ENCODE data around the gene SLC25A10.
"Not testable (repeated sequence)": the region's sequence is repeated elsewhere in the genome, so short reads cannot be mapped to it uniquely, and the experiment has no call there.

Gene SLC25A10

DNA sequence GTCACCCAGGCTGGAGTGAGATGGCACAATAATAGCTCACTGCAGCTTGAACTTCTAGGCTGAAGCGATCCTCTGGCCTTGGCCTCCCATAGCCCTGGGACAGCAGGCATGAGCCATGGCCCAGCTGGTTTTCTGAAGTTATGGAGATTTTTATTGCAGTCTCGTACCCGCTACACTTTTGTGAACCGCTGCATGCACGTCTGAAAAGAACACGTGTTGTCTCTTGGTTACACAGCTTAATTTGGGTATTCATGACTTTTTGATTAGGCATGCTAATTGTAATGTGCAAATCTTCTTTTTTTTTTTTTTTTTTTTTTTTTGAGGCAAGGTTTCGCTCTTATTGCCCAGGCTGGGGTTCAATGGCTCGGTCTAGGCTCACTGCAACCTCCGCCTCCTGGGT, 13.4 kb downstream of the SLC25A10 start:
- Histone ChIP-seq H3K36me3 (ENCODE audit: control insufficient read depth in 2 of 2, insufficient read depth in 2 of 2, low read length in 2 of 2) (no peaks in the 10 kb centered on the region), H3K27ac (ENCODE audit: low read length) (no peak overlapping the region), H3K4me1 (ENCODE audit: control insufficient read depth, insufficient read depth, low read length) (peaks cover 3% of the 10 kb centered on the region), H3K9ac (ENCODE audit: low read length in 2 of 2) (no peak overlapping the region), H3K9me3 (ENCODE audit: control insufficient read depth in 2 of 2, low read length in 2 of 2) (no peaks in the 10 kb centered on the region), H3K27me3 (ENCODE audit: control insufficient read depth in 1 of 2, insufficient read depth in 2 of 2, low read length in 2 of 2) (peaks cover 11 to 14% of the 10 kb centered on the region in 2 donors), H3K4me3 (ENCODE audit: low read length in 2 of 2) (no peak overlapping the region)

DNA sequence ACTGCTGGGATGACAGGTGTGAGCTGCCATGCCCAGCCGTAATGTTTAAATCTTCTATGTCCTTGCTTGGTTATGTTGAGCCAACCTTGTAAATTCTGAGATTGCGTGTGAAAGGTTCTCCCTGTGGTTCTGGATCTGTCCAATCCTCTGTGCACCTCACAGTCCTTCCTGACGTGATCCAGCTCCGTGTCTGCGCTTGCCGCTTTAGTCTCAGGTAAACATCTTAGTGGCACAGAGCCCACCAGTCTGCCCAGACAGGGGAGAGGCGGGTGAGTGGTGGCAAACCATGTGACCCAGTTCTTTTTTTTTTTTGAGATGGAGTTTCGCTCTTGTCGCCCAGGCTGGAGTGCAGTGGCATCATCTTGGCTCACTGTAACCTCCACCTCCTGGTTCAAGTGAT, 13.9 kb downstream of the SLC25A10 start:
- Histone ChIP-seq H3K9ac (ENCODE audit: low read length in 2 of 2) (no peak overlapping the region), H3K27me3 (ENCODE audit: control insufficient read depth in 1 of 2, insufficient read depth in 2 of 2, low read length in 2 of 2) (peaks cover 12 to 14% of the 10 kb centered on the region in 2 donors), H3K9me3 (ENCODE audit: control insufficient read depth in 2 of 2, low read length in 2 of 2) (no peaks in the 10 kb centered on the region), H3K4me1 (ENCODE audit: control insufficient read depth, insufficient read depth, low read length) (peaks cover 3% of the 10 kb centered on the region), H3K36me3 (ENCODE audit: control insufficient read depth in 2 of 2, insufficient read depth in 2 of 2, low read length in 2 of 2) (no peaks in the 10 kb centered on the region), H3K4me3 (ENCODE audit: low read length in 2 of 2) (no peak overlapping the region), H3K27ac (ENCODE audit: low read length) (no peak overlapping the region)

DNA sequence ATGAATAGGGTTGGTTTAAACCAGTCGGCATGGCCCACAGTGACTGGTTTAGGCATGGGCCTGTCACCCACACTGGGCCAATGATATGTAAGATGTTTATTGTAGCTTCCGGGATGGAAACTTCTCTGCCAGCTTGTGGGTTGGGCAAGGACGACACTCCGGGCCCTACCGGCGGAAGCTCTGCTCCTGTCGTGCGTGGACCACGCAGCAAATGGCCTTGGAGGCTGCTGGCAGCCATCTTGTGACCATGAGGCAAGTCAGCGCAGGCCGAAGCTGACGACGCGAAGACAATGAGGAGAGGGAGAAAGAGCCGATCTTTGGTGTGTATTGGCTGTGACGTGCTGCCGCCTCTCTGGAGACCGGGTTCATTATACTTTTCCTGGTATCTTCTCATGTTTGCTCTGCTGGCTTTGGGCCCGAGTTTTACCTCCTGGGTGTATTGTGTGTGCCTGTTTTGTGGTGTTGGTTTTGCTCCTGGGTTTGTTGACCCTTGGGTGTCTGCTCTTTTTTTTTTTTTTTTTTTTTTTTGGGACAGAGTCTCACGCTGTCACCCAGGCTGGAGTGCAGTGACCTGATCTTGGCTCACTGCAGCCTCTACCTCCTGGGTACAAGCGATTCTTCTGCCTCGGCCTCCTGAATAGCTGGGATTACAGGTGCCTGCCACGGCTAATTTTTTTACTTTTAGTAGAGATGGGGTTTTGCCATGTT, 15.4 kb downstream of the SLC25A10 start:
- peaks cover 8 to 19% of the 10 kb centered on the region in 2 donors for H3K27me3 ChIP-seq (ENCODE audit: control insufficient read depth in 1 of 2, insufficient read depth in 2 of 2, low read length in 2 of 2)
- H3K4me3 ChIP-seq (ENCODE audit: low read length in 2 of 2) = no peak overlapping the region
- peaks cover 3% of the 10 kb centered on the region for H3K4me1 ChIP-seq (ENCODE audit: control insufficient read depth, insufficient read depth, low read length)
- H3K27ac ChIP-seq (ENCODE audit: low read length) = no peak overlapping the region
- no peaks in the 10 kb centered on the region for H3K9me3 ChIP-seq (ENCODE audit: control insufficient read depth in 2 of 2, low read length in 2 of 2)
- no peak overlapping the region for H3K9ac ChIP-seq (ENCODE audit: low read length in 2 of 2)
- H3K36me3 ChIP-seq (ENCODE audit: control insufficient read depth in 2 of 2, insufficient read depth in 2 of 2, low read length in 2 of 2) = no peaks in the 10 kb centered on the region

DNA sequence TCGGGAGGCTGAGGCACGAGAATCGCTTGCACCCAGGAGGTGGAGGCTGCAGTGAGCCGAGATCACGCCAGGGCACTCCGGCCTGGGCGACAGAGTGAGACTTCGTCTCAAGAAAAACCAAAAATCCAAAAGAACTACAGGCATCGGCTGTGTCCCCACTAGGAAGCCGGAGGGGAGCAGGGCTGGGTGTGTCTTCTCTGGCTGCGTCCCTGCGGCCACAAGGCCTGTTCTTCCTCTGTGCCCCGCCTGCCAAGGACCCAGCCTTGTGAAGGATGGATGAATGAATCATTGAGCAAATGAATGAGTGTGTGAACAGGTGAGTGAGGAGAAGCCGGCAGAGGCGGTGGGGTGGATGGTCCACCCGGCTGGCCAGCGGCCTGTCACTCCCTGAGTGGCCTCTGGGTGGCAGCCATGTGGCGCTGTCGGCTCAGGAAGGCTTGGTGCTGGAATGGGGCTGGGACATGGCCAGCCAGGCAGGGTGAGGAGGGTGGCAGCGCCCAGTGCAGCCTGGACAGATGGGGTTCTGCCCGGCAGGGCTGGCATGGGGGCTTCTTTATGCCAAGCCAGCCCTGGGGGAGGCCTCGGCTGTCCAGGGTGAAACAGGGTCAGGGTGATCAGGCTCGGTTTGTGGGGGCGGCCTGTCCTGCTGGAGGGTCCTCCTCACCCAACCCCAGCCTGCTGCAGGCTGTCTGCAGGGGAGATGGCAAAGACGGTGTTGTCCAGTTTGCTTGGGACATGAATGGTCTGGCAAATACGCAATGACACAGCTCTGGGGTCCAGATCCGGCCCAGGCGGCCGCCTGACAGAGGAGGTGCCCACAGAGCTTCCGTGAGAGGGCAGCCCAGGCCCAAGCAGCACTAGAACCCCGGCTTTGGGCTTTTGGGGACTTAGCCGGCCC, 21.7 kb downstream of the SLC25A10 start:
- Histone ChIP-seq H3K27me3 (ENCODE audit: control insufficient read depth in 1 of 2, insufficient read depth in 2 of 2, low read length in 2 of 2) (peaks cover 23 to 27% of the 10 kb centered on the region in 2 donors), H3K4me1 (ENCODE audit: control insufficient read depth, insufficient read depth, low read length) (peaks cover 4% of the 10 kb centered on the region), H3K27ac (ENCODE audit: low read length) (no peak overlapping the region), H3K36me3 (ENCODE audit: control insufficient read depth in 2 of 2, insufficient read depth in 2 of 2, low read length in 2 of 2) (no peaks in the 10 kb centered on the region), H3K4me3 (ENCODE audit: low read length in 2 of 2) (no peak overlapping the region), H3K9ac (ENCODE audit: low read length in 2 of 2) (no peak overlapping the region), H3K9me3 (ENCODE audit: control insufficient read depth in 2 of 2, low read length in 2 of 2) (no peaks in the 10 kb centered on the region)

DNA sequence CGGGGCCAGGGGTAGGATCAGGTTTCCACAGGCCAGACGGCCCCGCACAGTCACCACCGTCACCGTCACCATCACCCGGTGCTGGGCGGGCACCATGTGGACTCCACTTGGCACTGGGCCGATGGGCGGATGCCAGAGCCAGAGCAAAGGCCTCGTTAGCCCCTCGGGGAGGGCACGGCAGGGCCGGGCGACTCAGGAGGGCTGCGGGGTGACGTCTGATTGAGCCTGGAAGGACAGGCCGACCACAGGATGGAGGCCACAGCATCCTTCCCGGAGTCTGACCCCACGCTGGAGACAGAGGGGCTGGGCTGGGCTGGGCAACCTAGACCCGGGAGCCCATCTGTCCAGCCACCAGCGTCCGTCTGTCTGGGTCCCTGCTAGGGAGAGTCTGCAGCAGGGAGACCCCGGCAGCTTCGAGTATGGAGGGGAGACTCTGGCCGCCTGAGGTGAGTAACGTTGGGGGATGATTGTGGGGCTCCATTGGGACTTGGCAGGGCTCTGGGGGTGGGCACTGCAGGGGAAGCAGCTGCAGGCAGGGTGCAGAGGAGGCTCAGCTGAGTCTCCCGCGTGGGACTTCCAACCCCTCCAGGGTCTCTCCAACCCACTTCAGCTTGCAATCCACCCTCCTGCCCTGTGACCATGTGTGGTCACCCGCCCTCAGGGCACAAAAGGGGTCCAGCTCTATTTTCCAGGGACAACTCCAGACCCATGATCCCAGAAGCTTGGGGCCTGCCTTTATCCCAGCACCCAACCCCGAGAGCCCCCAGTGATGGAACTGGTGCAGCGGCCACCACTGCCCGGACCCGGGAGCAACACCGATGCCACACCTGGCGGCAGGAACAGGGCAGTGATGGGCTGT, 22.6 kb downstream of the SLC25A10 start:
- Histone ChIP-seq H3K36me3 (ENCODE audit: control insufficient read depth in 2 of 2, insufficient read depth in 2 of 2, low read length in 2 of 2) (no peaks in the 10 kb centered on the region), H3K9ac (ENCODE audit: low read length in 2 of 2) (no peak overlapping the region), H3K4me1 (ENCODE audit: control insufficient read depth, insufficient read depth, low read length) (peaks cover 4% of the 10 kb centered on the region), H3K27me3 (ENCODE audit: control insufficient read depth in 1 of 2, insufficient read depth in 2 of 2, low read length in 2 of 2) (peaks cover 22 to 24% of the 10 kb centered on the region in 2 donors), H3K9me3 (ENCODE audit: control insufficient read depth in 2 of 2, low read length in 2 of 2) (no peaks in the 10 kb centered on the region), H3K27ac (ENCODE audit: low read length) (no peak overlapping the region), H3K4me3 (ENCODE audit: low read length in 2 of 2) (no peak overlapping the region)

DNA sequence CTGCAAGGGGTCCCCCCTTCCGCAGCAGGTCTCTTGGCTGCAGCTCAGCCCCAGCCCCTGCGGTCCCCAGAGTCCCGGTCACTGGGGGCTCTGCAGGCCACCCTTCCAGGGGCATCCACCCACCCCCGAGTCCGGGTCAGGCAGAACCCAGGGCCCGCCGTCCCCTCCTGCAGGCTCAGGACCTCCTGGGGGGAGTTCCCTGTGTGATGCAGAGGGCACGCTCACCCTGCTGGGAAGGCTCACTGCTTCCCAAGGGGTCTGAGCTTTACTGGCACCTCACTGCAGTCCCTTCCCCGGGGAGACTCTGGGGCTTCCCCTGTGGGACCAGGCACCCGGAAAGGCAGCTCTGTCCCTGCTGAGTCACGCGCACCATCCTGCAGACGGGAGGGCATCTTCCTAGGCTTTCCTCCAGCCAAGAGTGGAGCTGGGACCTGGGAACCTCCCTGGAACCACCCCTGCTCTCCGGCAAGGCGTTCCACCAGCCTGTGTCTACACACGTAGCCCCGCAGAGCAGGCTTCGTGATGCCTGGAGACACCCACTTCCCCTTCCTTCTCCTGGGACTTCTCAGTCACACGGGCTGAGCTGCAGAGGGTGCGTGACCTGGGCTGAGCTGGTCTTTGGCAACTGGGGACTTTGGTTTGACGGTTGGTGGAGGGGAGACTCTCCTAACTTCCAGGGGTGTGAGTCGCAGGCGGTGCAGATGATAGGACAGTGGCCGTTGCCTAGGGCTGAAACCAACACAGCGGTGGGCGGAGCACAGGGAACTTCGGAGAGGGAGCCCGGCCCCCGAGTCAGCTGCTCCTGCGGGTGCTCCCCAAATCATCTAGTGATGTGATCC, 23.4 kb downstream of the SLC25A10 start:
- Histone ChIP-seq H3K36me3 (ENCODE audit: control insufficient read depth in 2 of 2, insufficient read depth in 2 of 2, low read length in 2 of 2) (no peaks in the 10 kb centered on the region), H3K4me1 (ENCODE audit: control insufficient read depth, insufficient read depth, low read length) (peaks cover 4% of the 10 kb centered on the region), H3K27ac (ENCODE audit: low read length) (no peak overlapping the region), H3K4me3 (ENCODE audit: low read length in 2 of 2) (no peak overlapping the region), H3K9ac (ENCODE audit: low read length in 2 of 2) (no peak overlapping the region), H3K9me3 (ENCODE audit: control insufficient read depth in 2 of 2, low read length in 2 of 2) (no peaks in the 10 kb centered on the region), H3K27me3 (ENCODE audit: control insufficient read depth in 1 of 2, insufficient read depth in 2 of 2, low read length in 2 of 2) (peaks cover 22 to 24% of the 10 kb centered on the region in 2 donors)

DNA sequence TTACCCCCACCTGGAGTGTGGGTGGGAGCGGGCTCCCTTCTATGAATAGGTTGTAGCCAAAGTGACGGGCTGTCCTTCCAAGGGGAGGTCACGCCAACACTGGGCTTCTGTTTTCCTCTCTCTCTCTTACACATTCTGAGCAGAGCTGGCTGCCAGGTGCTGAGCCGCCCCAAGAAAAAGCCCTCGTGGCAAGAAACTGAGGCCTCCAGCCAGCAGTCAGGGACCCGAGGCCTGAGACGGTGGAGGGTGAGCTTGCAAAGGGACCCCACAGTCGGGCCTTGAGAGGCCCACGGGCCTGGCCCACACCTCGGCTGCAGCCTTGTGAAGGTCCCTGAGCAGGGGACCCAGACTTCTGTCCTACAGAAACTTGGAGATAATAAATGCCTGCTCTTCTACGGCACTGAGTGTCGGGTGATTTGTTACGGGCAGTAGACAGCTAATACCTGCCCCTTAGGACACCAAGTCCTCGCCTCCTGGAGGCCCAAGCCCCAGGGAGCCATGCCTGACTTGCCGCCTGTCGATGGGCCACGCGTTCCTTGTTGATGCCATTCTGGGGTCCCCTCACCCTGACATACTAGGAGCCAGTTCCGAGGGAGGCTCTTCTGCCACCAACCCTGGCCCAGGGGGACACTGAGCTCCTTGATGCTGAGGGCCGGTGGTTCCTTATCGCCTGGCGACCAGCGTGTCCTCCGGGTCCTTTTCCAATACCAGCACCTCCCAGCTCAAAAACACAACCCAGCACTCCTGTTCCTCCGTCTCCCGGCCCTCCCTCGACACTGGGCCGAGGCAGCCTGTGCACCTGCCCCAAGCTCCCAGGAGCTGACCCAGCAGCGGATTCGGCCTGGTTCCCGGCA, 26.1 kb downstream of the SLC25A10 start:
- peaks cover 20 to 24% of the 10 kb centered on the region in 2 donors for H3K27me3 ChIP-seq (ENCODE audit: control insufficient read depth in 1 of 2, insufficient read depth in 2 of 2, low read length in 2 of 2)
- no peaks in the 10 kb centered on the region for H3K36me3 ChIP-seq (ENCODE audit: control insufficient read depth in 2 of 2, insufficient read depth in 2 of 2, low read length in 2 of 2)
- H3K27ac ChIP-seq (ENCODE audit: low read length) = no peak overlapping the region
- H3K9me3 ChIP-seq (ENCODE audit: control insufficient read depth in 2 of 2, low read length in 2 of 2) = no peaks in the 10 kb centered on the region
- peaks cover 4% of the 10 kb centered on the region for H3K4me1 ChIP-seq (ENCODE audit: control insufficient read depth, insufficient read depth, low read length)
- no peak overlapping the region for H3K9ac ChIP-seq (ENCODE audit: low read length in 2 of 2)
- H3K4me3 ChIP-seq (ENCODE audit: low read length in 2 of 2) = no peak overlapping the region

DNA sequence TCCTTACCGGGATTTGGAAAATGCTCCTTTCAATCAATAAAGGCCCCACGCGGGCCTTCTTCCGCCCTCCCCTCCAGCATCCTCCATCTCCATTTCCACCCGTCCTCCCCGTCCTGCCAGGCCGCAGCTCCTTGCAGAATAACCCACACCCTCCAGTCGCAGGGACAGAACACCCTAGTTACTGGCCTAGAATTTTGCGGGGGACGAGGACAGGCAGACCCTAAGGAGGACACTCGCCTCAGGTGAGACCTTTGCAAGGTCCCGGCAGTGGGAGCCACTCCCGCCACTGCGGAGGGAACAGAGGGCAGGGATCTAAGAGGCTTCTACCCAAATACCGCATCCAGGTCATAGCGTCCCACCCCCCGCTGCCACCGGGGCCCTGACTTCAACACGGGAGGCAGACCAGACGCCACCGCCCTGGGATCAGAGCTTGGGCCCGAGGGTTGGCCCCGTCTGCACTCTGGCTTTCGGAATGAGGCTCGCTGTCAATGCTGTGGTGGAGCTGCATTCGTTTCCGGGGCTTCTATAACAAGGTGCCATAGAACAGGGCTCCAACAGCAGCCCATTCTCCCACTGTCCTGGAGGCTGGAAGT, 26.8 kb downstream of the SLC25A10 start:
- Histone ChIP-seq H3K9ac (ENCODE audit: low read length in 2 of 2) (no peak overlapping the region), H3K9me3 (ENCODE audit: control insufficient read depth in 2 of 2, low read length in 2 of 2) (no peaks in the 10 kb centered on the region), H3K4me3 (ENCODE audit: low read length in 2 of 2) (no peak overlapping the region), H3K27ac (ENCODE audit: low read length) (no peak overlapping the region), H3K27me3 (ENCODE audit: control insufficient read depth in 1 of 2, insufficient read depth in 2 of 2, low read length in 2 of 2) (peaks cover 15 to 18% of the 10 kb centered on the region in 2 donors), H3K36me3 (ENCODE audit: control insufficient read depth in 2 of 2, insufficient read depth in 2 of 2, low read length in 2 of 2) (no peaks in the 10 kb centered on the region), H3K4me1 (ENCODE audit: control insufficient read depth, insufficient read depth, low read length) (peaks cover 2% of the 10 kb centered on the region)

DNA sequence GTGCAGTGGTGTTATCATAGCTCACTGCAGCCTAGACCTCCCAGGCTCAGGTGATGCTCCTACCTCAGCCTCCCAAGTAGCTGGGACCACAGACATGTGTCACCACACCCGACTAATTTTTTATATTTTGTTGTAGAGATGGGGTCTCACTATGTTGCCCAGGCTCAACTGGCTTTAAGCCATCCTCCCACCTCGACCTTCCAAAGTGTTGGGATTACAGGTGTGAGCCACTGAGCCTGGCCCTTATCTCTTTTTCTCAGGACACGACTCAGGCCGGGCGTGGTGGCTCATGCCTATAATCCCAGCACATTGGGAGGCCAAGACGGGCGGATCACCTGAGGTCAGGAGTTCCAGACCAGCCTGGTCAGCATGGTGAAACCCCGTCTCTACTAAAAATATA, 27.5 kb downstream of the SLC25A10 start:
- not testable (repeated sequence) for H3K27ac ChIP-seq (ENCODE audit: low read length); H3K9me3 ChIP-seq (ENCODE audit: control insufficient read depth in 2 of 2, low read length in 2 of 2); H3K4me3 ChIP-seq (ENCODE audit: low read length in 2 of 2); H3K36me3 ChIP-seq (ENCODE audit: control insufficient read depth in 2 of 2, insufficient read depth in 2 of 2, low read length in 2 of 2); H3K4me1 ChIP-seq (ENCODE audit: control insufficient read depth, insufficient read depth, low read length); H3K9ac ChIP-seq (ENCODE audit: low read length in 2 of 2)
- H3K27me3 ChIP-seq (ENCODE audit: control insufficient read depth in 1 of 2, insufficient read depth in 2 of 2, low read length in 2 of 2) = peaks cover 14 to 15% of the 10 kb centered on the region in 2 donors
